ENCODE data around the gene IWS1.
"Not testable (repeated sequence)": the region's sequence is repeated elsewhere in the genome, so short reads cannot be mapped to it uniquely, and the experiment has no call there.

IWS1 gene

DNA sequence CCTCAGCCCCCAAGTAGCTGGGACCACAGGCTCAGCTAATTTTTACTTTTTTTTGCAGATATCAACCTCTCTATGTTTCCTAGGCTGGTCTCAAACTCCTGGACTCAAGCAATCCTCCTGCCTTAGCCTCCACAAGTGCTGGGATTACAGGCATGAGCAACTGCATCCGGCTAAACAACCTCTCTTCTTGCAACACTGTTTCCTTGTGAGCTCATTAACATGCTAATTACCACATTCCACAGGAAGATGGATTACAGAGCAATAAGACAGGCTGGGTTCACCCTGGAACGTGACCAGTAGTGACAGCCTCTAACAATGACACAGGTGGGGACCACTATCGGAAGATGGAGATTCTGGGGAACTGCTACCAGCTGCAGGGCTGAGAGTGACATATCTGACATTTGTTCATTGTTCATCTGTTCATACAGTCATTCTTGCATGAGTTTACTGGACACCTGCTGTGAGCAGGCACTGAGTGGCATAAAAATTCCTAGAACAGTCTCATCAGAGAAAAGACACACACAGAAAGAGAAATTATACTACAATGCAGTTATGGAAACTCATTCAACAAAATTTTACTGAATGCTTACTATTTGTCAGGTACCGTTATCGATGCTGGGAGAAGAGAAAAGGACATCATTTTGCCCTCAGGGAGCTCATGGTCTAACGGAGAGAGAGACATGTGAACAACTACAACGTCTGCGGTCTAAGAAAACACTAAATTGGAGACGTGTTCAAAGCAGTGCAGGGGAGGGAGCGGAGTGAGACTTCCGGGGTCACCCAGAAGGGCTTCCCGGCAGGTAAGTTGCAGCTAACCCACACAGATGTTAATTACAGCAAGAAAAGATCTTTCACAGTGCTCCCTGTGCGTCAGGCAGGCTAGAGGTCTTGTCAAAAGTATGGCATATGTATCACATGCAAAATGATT is 70.5 kb downstream of the IWS1 start:
- DNase-seq (ENCODE audit: low read depth in 2 of 2), result no peak

DNA sequence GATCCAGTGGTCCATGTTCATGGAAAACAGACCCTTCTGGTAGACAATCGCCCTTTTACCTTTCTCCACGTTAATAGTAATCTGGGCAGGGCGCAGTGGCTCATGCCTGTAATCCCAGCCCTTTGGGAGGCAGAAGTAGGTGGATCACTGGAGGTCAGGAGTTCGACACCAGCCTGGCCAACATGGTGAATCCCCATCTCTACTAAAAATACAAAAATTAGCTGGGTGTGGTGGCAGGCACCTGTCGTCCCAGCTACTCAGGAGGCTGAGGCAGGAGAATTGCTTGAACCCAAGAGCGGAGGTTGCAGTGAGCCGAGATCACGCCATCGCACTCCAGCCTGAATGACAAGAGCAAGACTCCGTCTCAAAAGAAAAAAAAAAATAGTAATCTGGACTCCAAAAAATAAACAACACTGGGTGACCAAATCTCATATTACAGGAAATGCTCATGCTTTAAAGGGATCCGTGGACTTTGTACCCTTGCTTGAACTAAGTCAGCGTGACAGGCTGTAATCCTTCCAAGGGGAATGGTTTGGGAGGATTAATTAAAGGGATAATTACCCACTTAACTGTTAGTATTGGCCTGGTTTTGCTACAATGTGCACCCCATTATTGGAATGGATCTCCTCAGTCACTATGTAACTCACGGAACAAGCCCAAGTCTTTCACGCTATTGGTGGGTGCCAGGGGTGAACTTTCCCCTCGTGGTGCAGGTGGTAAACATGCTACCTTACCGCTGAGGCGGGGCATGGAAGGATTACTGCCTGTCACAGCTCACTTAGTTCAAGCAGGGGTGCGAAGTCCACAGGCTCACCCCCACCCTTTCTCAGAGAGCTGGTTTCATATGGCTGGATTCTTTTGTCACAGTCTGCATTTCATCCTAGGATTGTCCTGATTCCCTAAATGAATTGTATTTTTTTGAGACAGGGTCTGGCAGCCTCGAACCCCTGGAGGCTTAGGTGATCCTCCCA is 71.4 kb downstream of the IWS1 start:
- DNase-seq (ENCODE audit: low read depth in 2 of 2), result no peak

DNA sequence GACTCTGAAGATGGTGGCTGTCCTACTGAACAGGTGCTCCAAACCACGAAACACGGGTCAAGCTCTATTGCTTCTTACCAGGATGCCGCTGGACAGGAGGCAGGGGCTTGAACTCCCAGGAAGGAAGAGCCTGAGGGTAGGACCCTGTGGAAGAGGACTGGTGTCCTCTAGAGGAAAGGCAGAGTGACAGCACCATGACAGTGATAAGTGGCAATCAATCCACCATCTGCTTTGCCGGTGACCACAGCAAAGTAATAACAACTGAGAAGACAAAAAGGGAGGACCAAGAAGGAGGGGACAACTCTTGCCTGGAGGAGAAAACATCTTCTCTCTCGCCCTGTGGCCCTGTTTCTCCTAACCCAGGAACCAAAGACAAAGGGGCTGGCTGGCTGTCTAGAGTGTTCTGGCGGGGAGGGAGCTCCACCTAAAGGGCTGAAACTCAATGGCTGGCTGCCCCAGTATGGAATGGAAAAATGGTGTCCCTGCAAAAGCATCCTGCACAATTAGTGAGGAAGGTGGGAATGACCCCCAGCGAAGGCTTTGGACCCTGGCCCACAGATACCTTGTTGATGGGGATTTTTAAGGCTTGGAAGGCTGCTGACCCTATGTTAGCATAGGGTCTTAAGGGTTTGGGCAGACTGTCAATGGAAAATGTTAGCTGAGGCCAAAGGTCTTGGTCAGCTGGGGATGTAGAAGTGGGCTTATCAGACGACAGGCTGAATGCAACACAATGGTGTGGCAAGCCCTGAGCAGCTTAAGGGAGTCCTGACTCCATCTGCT is 72.7 kb downstream of the IWS1 start:
- no peak for DNase-seq (ENCODE audit: low read depth in 2 of 2)

DNA sequence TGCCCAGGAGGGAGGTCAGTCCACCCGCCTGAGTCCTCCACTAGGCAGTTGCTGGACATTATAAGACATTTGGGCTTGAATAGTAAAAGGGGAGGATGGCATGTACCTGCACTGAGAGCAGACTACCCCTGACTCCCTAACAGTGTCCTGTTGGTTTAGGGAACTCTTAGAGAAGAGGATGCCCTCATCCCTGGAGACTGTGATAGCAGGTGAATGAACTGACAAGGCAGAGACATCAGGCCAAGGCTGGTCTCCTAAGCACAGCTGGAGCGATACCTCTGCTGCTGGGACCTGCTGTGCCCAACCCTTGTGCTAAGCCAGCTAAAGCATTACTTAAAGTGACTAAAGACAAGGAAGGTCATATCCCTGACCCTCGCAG is 73.3 kb downstream of the IWS1 start:
- DNase-seq (ENCODE audit: low read depth in 2 of 2), result no peak

DNA sequence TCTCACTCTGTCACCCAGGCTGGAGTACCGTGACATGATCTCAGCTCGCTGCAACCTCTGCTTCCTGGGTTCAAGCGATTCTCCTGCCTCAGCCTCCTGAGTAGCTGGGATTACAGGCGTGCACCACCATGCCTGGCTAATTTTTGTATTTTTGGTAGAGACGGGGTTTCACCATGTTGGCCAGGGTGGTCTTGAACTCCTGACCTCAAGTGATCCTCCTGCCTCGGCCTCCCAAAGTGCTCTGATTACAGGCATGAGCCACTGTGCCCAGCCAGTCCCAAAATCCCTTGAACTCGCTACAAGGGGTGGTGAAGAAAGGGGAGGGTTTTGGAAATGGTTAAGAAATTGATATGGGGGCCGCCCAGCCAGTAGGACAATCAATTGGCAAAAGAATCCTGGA is 73.9 kb downstream of the IWS1 start:
- not testable (repeated sequence) for DNase-seq (ENCODE audit: low read depth in 2 of 2)

DNA sequence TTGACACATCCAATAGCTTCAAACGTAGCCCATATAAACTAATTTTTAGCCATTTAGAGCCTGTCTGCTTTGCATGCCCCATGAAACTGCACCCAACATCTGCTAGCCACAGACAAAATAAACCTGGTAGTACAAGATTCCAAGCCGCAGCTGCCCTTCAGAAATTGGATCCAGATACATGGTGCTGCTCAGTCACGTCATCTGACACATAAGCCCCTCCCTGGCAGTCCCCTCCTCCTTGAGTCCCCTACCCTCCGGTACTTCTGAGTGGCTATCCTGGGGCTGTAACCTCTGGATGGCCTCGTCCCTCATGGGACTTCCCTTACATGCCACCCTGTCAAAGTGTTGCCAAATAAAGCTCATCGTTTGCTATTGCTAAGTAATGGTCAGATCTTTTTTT is 74.3 kb downstream of the IWS1 start:
- DNase-seq (ENCODE audit: low read depth in 2 of 2), result no peak

DNA sequence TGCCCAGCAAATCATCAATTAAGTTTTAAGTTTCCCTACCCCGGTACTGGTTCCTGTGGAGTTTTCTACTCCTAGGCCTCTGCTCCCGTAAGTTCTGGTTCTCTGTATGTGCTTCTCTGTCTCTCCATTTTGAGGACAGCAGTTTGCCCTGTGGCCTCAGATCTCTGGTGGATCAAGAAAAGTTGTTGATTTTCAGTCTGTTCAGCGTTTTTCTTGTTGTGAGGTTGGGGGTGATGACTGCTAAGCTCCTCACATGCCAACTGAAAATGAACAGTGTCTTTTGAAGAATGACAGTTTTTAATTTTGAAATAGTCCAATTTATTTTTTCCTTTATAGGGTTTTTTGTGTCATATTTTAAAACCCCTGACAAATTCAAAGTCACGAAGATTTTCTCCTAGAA is 76.4 kb downstream of the IWS1 start:
- DNase-seq (ENCODE audit: low read depth in 2 of 2), result no peak

DNA sequence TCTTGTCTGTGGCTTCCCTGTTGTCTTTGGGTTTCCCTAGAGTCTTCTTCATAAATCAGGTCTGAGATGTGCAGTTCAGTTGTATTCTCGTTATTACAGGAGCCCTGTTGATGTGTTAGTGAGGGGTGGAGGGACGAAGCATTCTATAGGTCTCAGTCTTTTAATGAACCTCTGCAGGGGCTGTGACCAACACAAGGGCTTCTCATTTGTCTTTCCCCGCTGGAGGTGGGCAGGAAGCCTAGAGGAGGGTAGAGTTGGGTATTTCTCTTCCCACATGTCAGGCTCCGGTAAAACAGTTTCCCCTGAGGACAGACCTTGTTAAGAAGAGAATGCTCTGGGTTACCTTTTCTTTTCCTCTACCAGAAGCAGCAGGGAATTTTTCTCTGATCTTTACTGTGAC is 76.9 kb downstream of the IWS1 start:
- no peak for DNase-seq (ENCODE audit: low read depth in 2 of 2)

DNA sequence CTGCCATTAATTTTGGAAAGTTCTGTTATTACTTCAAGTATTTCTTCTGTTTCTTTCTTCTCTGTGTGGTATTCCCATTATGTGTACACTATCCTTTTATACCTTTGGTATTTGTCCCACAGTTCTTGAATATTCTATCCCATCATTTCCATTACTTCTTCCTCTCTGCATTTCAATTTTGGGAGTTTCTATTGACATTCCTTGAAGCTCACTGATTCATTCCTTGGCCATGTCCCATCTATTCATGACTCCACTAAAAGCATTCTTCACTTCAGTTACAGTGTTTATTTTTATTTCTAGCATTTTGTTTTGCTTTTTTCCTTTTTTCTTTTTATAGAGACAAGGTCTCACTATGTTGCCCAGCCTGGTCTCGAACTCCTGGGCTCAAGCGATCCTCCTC is 77.8 kb downstream of the IWS1 start:
- no peak for DNase-seq (ENCODE audit: low read depth in 2 of 2)

DNA sequence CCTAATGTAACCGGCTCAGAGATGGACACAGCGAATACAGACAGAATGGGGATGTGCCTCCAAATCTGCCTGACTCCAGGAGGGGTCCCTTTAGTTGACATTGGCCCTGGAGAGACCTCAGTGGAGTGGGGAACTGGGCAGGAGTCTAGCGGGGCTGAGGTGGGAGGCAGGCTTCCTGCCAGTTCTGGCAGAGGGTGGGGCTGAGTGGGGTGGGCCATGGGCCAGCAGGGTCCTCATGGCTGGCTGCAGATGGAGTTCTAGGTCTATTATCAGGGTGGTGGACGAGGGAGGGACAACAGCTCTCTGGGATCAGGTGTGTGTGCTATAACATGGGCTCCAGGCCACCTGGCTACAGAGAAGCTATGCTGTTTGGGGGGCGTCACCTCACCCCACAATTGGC is 86.9 kb downstream of the IWS1 start:
- DNase-seq (ENCODE audit: low read depth in 2 of 2), result no peak

DNA sequence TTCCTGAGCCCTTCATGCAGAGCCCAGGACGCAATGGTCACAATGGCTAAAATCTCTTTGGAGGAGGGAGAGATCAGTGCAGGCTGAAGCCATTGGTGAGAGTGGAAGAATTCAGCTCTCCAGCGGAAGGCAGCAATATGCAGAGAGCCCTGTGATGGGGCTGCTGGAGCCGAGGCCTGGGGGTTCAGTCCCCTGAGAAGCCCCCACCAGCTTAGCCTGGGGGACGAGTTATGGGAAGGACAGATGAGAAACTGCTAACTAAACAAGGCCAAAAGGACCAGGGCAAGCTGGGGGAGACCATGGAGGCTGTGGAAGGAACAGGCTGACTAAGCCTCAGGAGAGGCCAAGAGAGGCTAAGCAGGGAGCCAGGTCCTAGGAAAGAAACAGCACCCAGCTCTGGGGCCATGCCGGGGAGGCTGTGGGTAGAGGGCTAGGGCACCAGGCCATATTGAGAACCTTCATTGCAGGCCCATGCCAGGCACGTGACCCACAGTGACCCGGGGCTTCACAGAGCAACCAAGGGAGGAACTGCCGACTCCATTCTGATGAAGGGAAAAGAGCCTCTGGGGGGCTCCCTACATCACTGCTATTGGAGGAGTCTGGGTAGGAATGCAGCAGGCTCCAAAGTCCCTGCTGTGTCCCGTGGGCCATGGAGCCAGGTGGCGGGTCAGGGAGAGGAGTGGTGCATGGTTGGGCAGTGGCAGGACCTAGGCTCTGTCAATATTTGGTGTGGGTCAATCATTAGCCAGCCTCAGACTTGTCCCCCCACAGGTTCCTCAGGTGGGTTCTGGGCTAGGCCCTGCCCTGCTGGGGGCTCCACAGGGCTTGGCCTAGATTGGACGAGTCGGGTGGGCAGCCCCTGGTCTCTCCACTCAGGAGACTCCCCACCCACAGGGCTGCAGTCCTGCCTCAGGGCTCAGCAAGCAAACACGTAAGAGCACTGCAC is 88.2 kb downstream of the IWS1 start:
- DNase-seq (ENCODE audit: low read depth in 2 of 2), result no peak

DNA sequence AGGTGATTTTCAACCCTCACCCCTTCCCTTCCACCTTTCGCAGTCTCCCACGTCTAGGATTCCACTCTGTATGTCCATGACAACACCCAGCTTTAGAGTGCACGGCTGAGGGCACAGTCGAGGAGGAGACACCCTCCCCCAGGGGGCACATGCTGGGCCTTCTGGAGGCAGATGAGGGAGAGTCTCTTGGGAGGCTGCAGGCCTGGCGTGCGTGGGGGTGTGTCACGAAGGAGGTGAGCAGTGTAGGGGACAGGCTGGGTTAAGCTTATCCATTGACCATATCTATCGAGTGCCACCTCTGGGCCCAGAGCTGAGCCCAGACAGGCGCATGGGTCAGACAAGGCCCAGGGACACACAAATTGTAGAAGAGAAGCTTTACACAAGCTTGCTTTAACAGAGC is 89.2 kb downstream of the IWS1 start:
- no peak for DNase-seq (ENCODE audit: low read depth in 2 of 2)

DNA sequence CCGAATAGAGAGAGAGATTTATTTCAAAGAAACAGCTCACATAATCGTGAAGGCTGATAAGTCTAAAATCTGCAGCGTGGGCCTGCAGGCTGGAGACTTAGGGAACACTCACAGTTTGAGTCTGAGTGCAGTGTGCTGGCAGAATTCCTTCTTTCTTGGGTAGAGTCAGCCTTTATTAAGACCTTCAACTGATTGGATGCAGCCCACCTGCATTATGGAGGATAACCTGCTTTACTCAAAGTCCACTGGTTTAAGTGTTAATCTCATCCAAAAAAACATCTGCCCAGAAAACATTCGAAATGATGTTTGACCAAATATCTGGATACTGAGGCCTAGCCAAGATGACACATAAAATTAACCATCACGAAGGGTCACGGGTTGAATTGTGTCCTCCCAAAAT is 91.8 kb downstream of the IWS1 start:
- no peak for DNase-seq (ENCODE audit: low read depth in 2 of 2)

DNA sequence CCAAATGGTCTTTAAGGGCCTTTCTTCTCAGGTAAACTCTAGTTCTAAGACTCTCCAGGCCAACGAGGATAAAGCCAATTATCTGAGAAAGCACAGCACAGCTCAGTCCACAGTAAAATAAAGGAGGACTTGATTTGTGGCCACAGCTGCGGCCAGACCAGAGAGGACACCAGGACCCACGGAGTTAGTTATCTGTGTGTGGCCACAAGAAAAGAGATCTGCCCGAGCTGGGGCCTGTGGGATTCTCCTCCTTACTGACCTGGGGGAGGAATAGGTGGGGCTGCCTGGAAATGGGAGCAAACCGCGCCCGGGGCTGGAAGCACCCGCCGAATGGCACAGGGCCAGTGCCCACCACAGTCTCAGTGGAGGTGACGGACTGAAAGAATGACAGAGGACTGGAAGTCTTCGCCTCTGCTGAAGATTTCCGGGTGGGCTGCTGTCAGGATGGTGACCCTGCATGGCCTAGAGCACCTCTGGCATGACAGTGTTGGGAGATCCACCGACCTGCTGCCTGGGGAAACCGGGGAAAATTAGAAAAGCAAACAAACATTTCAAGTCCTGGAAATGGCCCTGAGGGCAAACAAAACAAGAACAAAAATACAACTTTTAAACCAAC is 94.8 kb downstream of the IWS1 start:
- no peak for DNase-seq (ENCODE audit: low read depth in 2 of 2)

All from activated CD4-positive, alpha-beta T cell treated with anti-CD3 and anti-CD28 coated beads for 24 hours (primary cell).